ENCODE data around the gene NT5C2. TPM values are rescaled to one million over a fixed set of nuclear protein-coding genes. Genes with fewer than 3 reads are reported as not detected.

The NT5C2 gene
- total and polyA plus RNA-seq, 2 experiments from 2014 or later, result 52.6 to 69.0 TPM

DNA sequence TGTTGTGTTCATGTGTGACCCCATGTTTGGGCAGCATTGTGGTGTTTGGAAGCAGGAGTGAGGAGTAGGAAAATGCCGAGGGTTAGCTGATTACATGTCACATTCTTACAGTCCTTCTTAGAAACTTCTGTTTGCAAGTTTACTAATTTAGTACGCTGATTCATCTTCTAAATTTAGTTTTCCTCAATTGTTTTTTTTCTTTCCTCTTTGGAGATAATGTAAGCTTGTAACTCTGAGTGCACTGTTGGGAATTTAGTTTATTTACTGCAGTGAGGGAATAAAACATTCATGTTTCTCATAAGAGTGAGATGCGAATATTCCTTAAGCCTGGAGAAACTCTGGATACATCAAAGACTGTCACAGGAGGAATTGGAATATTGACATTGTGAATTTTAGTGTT is 135.0 kb downstream of the NT5C2 start:
- peaks cover 5% of the 10 kb centered on the region; the same call in 1 of the 2 replicates for H3F3A ChIP-seq (ENCODE audit: insufficient read depth)
- no peak overlapping the region for H2AFZ ChIP-seq
- 71 to 74% methylated on average over 3 of the region's 3 CpGs for WGBS, 2 experiments (ENCODE audit: low coverage in 1 of 2, low lambda C conversion rate in 2 of 2, missing lambda C conversion rate in 2 of 2)
- no peak overlapping the region for H3K4me3 ChIP-seq
- in situ Hi-C loops (cut with MboI), result loop anchor here (10.0 to 25.0 kb wide), 2 partner anchors 133 to 321 kb away; partner anchors contain the start of gene WBP1L
- no peaks in the 10 kb centered on the region for H3K27me3 ChIP-seq (replicated peaks; ENCODE audit: insufficient read depth)
- no peak for DNase-seq
- no peaks in the 10 kb centered on the region for H3K9me3 ChIP-seq (ENCODE audit: low read depth)
- H3K27ac ChIP-seq, result no peak overlapping the region
- H3K36me3 ChIP-seq (ENCODE audit: low read depth), result no peaks in the 10 kb centered on the region; the same call in 1 of the 2 replicates
- no peaks in the 10 kb centered on the region for H4K20me1 ChIP-seq (ENCODE audit: insufficient read depth)
- no peaks in the 10 kb centered on the region for H3K4me1 ChIP-seq (ENCODE audit: insufficient read depth)
- no peaks in the 10 kb centered on the region for H3K9me2 ChIP-seq (ENCODE audit: insufficient read depth)
- TF ChIP-seq EZH2 (IDR thresholded peaks at IDR 0.05; ENCODE audit: insufficient read depth, poor library complexity, severe bottlenecking) (no peak), EZH2phosphoT487 (IDR thresholded peaks at IDR 0.05; ENCODE audit: insufficient read depth, low read depth) (no peak)
- H3K79me2 ChIP-seq (ENCODE audit: insufficient read depth), result no peaks in the 10 kb centered on the region
- no peak overlapping the region for H3K9ac ChIP-seq
- H3K4me2 ChIP-seq (ENCODE audit: unreplicated experiment), result no peak overlapping the region

DNA sequence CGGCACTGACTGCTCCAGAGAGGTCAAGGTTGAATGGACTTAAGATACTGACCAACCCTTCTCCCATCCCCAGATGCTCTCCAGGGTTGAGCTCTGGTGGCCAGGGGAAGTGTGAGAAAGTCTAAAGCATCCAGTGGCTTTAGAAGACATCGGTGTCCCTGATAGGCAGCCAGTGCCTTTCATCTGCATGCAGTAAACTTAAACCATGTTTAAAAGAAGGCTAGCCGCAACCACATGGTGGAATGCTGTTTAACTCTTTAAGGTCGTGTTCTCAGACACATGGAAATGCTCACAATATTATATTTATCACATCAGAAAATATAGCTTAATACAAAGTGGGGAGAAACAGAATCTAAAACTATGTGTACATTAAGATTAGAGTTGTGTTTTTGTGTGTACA is 138.0 kb downstream of the NT5C2 start:
- Histone ChIP-seq H3K27ac (no peak overlapping the region), H3K79me2 (ENCODE audit: insufficient read depth) (no peaks in the 10 kb centered on the region), H3K4me3 (no peak overlapping the region), H3K9me3 (ENCODE audit: low read depth) (no peaks in the 10 kb centered on the region), H3K27me3 (replicated peaks; ENCODE audit: insufficient read depth) (no peaks in the 10 kb centered on the region), H3K9ac (no peak overlapping the region), H2AFZ (no peak overlapping the region), H4K20me1 (ENCODE audit: insufficient read depth) (no peaks in the 10 kb centered on the region), H3K4me2 (ENCODE audit: unreplicated experiment) (no peak overlapping the region), H3K9me2 (ENCODE audit: insufficient read depth) (no peaks in the 10 kb centered on the region), H3K36me3 (ENCODE audit: low read depth) (no peaks in the 10 kb centered on the region; the same call in 1 of the 2 replicates), H3K4me1 (ENCODE audit: insufficient read depth) (no peaks in the 10 kb centered on the region), H3F3A (ENCODE audit: insufficient read depth) (peaks cover 5% of the 10 kb centered on the region; the same call in 1 of the 2 replicates)
- no peak for DNase-seq
- WGBS, 2 experiments (ENCODE audit: low coverage in 1 of 2, low lambda C conversion rate in 2 of 2, missing lambda C conversion rate in 2 of 2), result 53 to 58% methylated on average over 4 of the region's 4 CpGs
- in situ Hi-C loops (cut with MboI), result loop anchor here (10.0 to 25.0 kb wide), 2 partner anchors 130 to 318 kb away; partner anchors contain the start of gene WBP1L
- TF ChIP-seq EZH2phosphoT487 (IDR thresholded peaks at IDR 0.05; ENCODE audit: insufficient read depth, low read depth) (no peak), EZH2 (IDR thresholded peaks at IDR 0.05; ENCODE audit: insufficient read depth, poor library complexity, severe bottlenecking) (no peak)

- H2AFZ ChIP-seq, result no peak overlapping the region
- in situ Hi-C loops (cut with MboI), result loop anchor here (10.0 to 25.0 kb wide), 2 partner anchors 130 to 317 kb away; partner anchors contain the start of gene WBP1L
- no peak overlapping the region for H3K4me2 ChIP-seq (ENCODE audit: unreplicated experiment)
These were observed 138.5 kb downstream of the NT5C2 start for GRCh38 chr10:103054621-103055020.

DNA sequence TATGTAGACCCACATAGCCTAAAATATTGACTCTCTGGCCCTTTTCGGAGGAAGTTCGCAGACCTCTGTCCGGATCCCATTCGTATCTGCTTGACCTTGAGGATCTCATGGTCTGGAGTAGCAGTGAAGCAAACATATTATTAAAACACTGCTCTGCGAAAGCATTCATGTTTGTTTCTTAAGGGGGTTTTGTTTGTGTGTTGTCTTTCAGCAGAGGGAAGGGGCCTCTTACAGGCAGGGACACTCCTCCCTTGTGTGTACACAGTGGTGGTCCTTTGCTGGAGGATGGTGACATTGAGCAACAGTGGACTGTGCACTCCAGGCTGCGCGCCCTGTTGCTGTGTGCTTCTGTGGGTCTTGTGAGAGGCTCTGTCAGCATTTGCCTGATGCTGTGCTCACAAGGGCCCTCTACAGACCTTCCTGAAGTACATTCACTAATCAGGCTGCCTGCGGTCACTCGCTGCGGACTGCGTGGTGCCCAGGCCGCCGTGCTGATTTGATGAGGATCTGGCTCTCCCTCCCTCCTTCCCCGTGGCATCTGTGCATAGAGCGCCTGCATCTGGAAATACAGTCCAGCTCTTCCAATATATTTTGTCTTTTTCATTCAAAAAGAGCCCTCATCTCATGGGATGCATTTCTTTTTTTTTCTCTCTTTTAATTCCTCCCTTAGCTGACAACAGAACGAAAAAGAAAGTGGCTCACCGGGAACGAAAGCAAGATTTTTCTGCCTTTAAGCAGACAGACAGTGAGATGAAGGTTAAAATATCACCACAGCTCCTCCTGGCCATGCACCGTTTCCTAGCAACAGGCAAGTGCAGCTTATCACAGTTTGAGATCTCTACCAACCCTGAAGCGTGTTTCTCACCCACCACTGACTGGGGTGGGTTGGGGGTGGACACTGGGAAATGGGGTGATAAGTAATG is 139.2 kb downstream of the NT5C2 start:
- Histone ChIP-seq H4K20me1 (ENCODE audit: insufficient read depth) (no peaks in the 10 kb centered on the region), H3K9ac (no peak overlapping the region), H3K27ac (no peak overlapping the region), H3K27me3 (replicated peaks; ENCODE audit: insufficient read depth) (no peaks in the 10 kb centered on the region), H3K4me3 (no peak overlapping the region), H3K36me3 (ENCODE audit: low read depth) (no peaks in the 10 kb centered on the region; the same call in 1 of the 2 replicates), H3K4me2 (ENCODE audit: unreplicated experiment) (no peak overlapping the region), H2AFZ (no peak overlapping the region), H3K9me2 (ENCODE audit: insufficient read depth) (no peaks in the 10 kb centered on the region), H3K79me2 (ENCODE audit: insufficient read depth) (no peaks in the 10 kb centered on the region), H3K4me1 (ENCODE audit: insufficient read depth) (no peaks in the 10 kb centered on the region), H3K9me3 (ENCODE audit: low read depth) (no peaks in the 10 kb centered on the region), H3F3A (ENCODE audit: insufficient read depth) (peaks cover 5% of the 10 kb centered on the region; the same call in 1 of the 2 replicates)
- TF ChIP-seq EZH2 (IDR thresholded peaks at IDR 0.05; ENCODE audit: insufficient read depth, poor library complexity, severe bottlenecking) (no peak), EZH2phosphoT487 (IDR thresholded peaks at IDR 0.05; ENCODE audit: insufficient read depth, low read depth) (no peak)
- DNase-seq, result peak; percentile 22
- 75 to 84% methylated on average over 20 of the region's 20 CpGs for WGBS, 2 experiments (ENCODE audit: low coverage in 1 of 2, low lambda C conversion rate in 2 of 2, missing lambda C conversion rate in 2 of 2)
- in situ Hi-C loops (cut with MboI), result loop anchor here (10.0 to 25.0 kb wide), 2 partner anchors 129 to 317 kb away; partner anchors contain the start of gene WBP1L

More at GRCh38 chr10:103054621-103055020, 138.5 kb downstream of the NT5C2 start:
- 95 to 100% methylated on average over 3 of the region's 3 CpGs for WGBS, 2 experiments (ENCODE audit: low coverage in 1 of 2, low lambda C conversion rate in 2 of 2, missing lambda C conversion rate in 2 of 2)
- H4K20me1 ChIP-seq (ENCODE audit: insufficient read depth), result no peaks in the 10 kb centered on the region
- H3K4me3 ChIP-seq, result no peak overlapping the region
- H3K27ac ChIP-seq, result no peak overlapping the region
- no peaks in the 10 kb centered on the region for H3K9me2 ChIP-seq (ENCODE audit: insufficient read depth)
- H3K9me3 ChIP-seq (ENCODE audit: low read depth), result no peaks in the 10 kb centered on the region
- no peaks in the 10 kb centered on the region for H3K4me1 ChIP-seq (ENCODE audit: insufficient read depth)
- H3F3A ChIP-seq (ENCODE audit: insufficient read depth), result peaks cover 5% of the 10 kb centered on the region; the same call in 1 of the 2 replicates
- no peak for TF ChIP-seq EZH2 (IDR thresholded peaks at IDR 0.05; ENCODE audit: insufficient read depth, poor library complexity, severe bottlenecking)
- TF ChIP-seq EZH2phosphoT487 (IDR thresholded peaks at IDR 0.05; ENCODE audit: insufficient read depth, low read depth), result no peak
- DNase-seq, result no peak
- no peaks in the 10 kb centered on the region; the same call in 1 of the 2 replicates for H3K36me3 ChIP-seq (ENCODE audit: low read depth)
- no peaks in the 10 kb centered on the region for H3K79me2 ChIP-seq (ENCODE audit: insufficient read depth)
- H3K9ac ChIP-seq, result no peak overlapping the region
- H3K27me3 ChIP-seq (replicated peaks; ENCODE audit: insufficient read depth), result no peaks in the 10 kb centered on the region

Measured in GM23248 (cell line).